Stimulated activated naive CD8-positive, alpha-beta T cell treated with anti-CD3 and anti-CD28 coated beads, Interleukin-15, amount 100 ng/mL, for 72 hours (primary cell): ENCODE results near the gene FLT1.

Source experiments
- ATAC-seq: fragments of 150-1000 bp; cut with Tn5 transposase; 2 replicates; pipeline ENCODE4 v1.10.0; 2021; ENCODE audit warnings: mild to moderate bottlenecking, moderate library complexity
- DNase-seq, 2 donors: peaks; one replicate each; pipeline ENCODE4 v3.0.0; 2021 to 2022
- H3K27ac Mint-ChIP-seq, 2 donors: one replicate each; pipeline ENCODE4 v1.8.0; 2022; ENCODE audit warnings: mild to moderate bottlenecking in 2 of 2, mixed read lengths in 2 of 2, moderate library complexity in 2 of 2
- H3K27me3 Mint-ChIP-seq: one replicate; pipeline ENCODE4 v1.8.0; 2022; ENCODE audit warnings: mixed read lengths
- H3K4me1 Mint-ChIP-seq: one replicate; pipeline ENCODE4 v1.8.0; 2022; ENCODE audit warnings: mild to moderate bottlenecking, mixed read lengths
- H3K4me3 Mint-ChIP-seq, 2 donors: one replicate each; pipeline ENCODE4 v1.8.0; 2022; ENCODE audit warnings: mild to moderate bottlenecking in 2 of 2, mixed read lengths in 2 of 2, moderate library complexity in 1 of 2
- H3K9me3 Mint-ChIP-seq, 2 donors: one replicate each; pipeline ENCODE4 v1.8.0; 2022; ENCODE audit warnings: mixed read lengths in 2 of 2

Gene FLT1

GRCh38 chr13:28440774-28441504, 54.0 kb downstream of the FLT1 start:
- H3K4me1 Mint-ChIP-seq = no peaks in the 10 kb centered on the region
- H3K9me3 Mint-ChIP-seq = peaks cover 13 to 14% of the 10 kb centered on the region in 2 donors
- no peak overlapping the region for H3K27ac Mint-ChIP-seq
- no peaks in the 10 kb centered on the region for H3K27me3 Mint-ChIP-seq
- DNase-seq (no peak), ATAC-seq (no peak)
- no peak overlapping the region for H3K4me3 Mint-ChIP-seq

GRCh38 chr13:28438598-28439334, 56.2 kb downstream of the FLT1 start:
- Mint-ChIP-seq H3K4me1 (no peaks in the 10 kb centered on the region), H3K27me3 (no peaks in the 10 kb centered on the region), H3K9me3 (peaks cover 5 to 12% of the 10 kb centered on the region in 2 donors), H3K4me3 (no peak overlapping the region), H3K27ac (no peak overlapping the region)
- ATAC-seq (no peak), DNase-seq (no peak)

GRCh38 chr13:28438067-28438466, 56.9 kb downstream of the FLT1 start:
- no peak overlapping the region for H3K27ac Mint-ChIP-seq
- H3K27me3 Mint-ChIP-seq = no peaks in the 10 kb centered on the region
- H3K4me1 Mint-ChIP-seq = no peaks in the 10 kb centered on the region
- DNase-seq (no peak), ATAC-seq (no peak)
- H3K4me3 Mint-ChIP-seq = no peak overlapping the region
- H3K9me3 Mint-ChIP-seq = peaks cover 0 to 7% of the 10 kb centered on the region in 2 donors

- Mint-ChIP-seq H3K27ac (no peak overlapping the region), H3K9me3 (no peaks in the 10 kb centered on the region), H3K27me3 (no peaks in the 10 kb centered on the region), H3K4me1 (no peaks in the 10 kb centered on the region), H3K4me3 (no peak overlapping the region)
- DNase-seq = no peak
- no peak for ATAC-seq
These were observed 59.0 kb downstream of the FLT1 start for GRCh38 chr13:28435917-28436316.

GRCh38 chr13:28434926-28435325, 60.0 kb downstream of the FLT1 start:
- Mint-ChIP-seq H3K4me1 (no peaks in the 10 kb centered on the region), H3K27ac (no peak overlapping the region), H3K4me3 (no peak overlapping the region), H3K27me3 (no peaks in the 10 kb centered on the region), H3K9me3 (no peaks in the 10 kb centered on the region)
- DNase-seq = no peak
- no peak for ATAC-seq

- ATAC-seq = no peak
- no peaks in the 10 kb centered on the region for H3K9me3 Mint-ChIP-seq
- DNase-seq = no peak
- peak overlapping the region in 1 of 2 donors; percentile 16 for H3K27ac Mint-ChIP-seq
- H3K4me1 Mint-ChIP-seq = no peaks in the 10 kb centered on the region
- no peak overlapping the region for H3K4me3 Mint-ChIP-seq
- H3K27me3 Mint-ChIP-seq = no peaks in the 10 kb centered on the region
These were observed 61.9 kb downstream of the FLT1 start for GRCh38 chr13:28432816-28433560.

- Mint-ChIP-seq H3K27me3 (no peaks in the 10 kb centered on the region), H3K4me3 (no peak overlapping the region), H3K27ac (no peak overlapping the region), H3K4me1 (no peaks in the 10 kb centered on the region), H3K9me3 (no peaks in the 10 kb centered on the region)
- DNase-seq (no peak), ATAC-seq (no peak)
These were observed 65.1 kb downstream of the FLT1 start for GRCh38 chr13:28429685-28430290.

GRCh38 chr13:28429096-28429495, 65.8 kb downstream of the FLT1 start:
- Mint-ChIP-seq H3K4me1 (peaks cover under 1% of the 10 kb centered on the region), H3K9me3 (no peaks in the 10 kb centered on the region), H3K4me3 (no peak overlapping the region), H3K27ac (no peak overlapping the region), H3K27me3 (no peaks in the 10 kb centered on the region)
- no peak for ATAC-seq
- no peak for DNase-seq

GRCh38 chr13:28426381-28426780, 68.5 kb downstream of the FLT1 start:
- no peak for DNase-seq
- no peaks in the 10 kb centered on the region for H3K9me3 Mint-ChIP-seq

GRCh38 chr13:28425793-28426192, 69.1 kb downstream of the FLT1 start:
- Mint-ChIP-seq H3K27ac (no peak overlapping the region), H3K9me3 (no peaks in the 10 kb centered on the region), H3K4me3 (no peak overlapping the region), H3K27me3 (no peaks in the 10 kb centered on the region), H3K4me1 (peaks cover 20% of the 10 kb centered on the region)
- no peak for ATAC-seq
- no peak for DNase-seq

More at GRCh38 chr13:28426381-28426780, 68.5 kb downstream of the FLT1 start:
- Mint-ChIP-seq H3K4me1 (peaks cover 20% of the 10 kb centered on the region), H3K27me3 (no peaks in the 10 kb centered on the region), H3K4me3 (no peak overlapping the region), H3K27ac (peak overlapping the region in 1 of 2 donors; percentile 2)
- ATAC-seq = no peak

GRCh38 chr13:28424541-28424940, 70.4 kb downstream of the FLT1 start:
- Mint-ChIP-seq H3K9me3 (no peaks in the 10 kb centered on the region), H3K27me3 (no peaks in the 10 kb centered on the region), H3K4me1 (peaks cover 20% of the 10 kb centered on the region), H3K27ac (no peak overlapping the region), H3K4me3 (no peak overlapping the region)
- ATAC-seq (no peak), DNase-seq (no peak)

GRCh38 chr13:28423010-28423409, 71.9 kb downstream of the FLT1 start:
- H3K27ac Mint-ChIP-seq = peak overlapping the region; percentile 72 to 88
- peaks cover 20% of the 10 kb centered on the region for H3K4me1 Mint-ChIP-seq
- DNase-seq (peak; percentile 23 to 57), ATAC-seq (peak; percentile 93)
- H3K4me3 Mint-ChIP-seq = peak overlapping the region; percentile 22 to 55
- no peaks in the 10 kb centered on the region for H3K9me3 Mint-ChIP-seq
- no peaks in the 10 kb centered on the region for H3K27me3 Mint-ChIP-seq

GRCh38 chr13:28421676-28422410, 73.1 kb downstream of the FLT1 start:
- DNase-seq (no peak), ATAC-seq (no peak)
- no peak overlapping the region for H3K27ac Mint-ChIP-seq
- H3K9me3 Mint-ChIP-seq = no peaks in the 10 kb centered on the region
- peaks cover 20% of the 10 kb centered on the region for H3K4me1 Mint-ChIP-seq
- no peak overlapping the region for H3K4me3 Mint-ChIP-seq
- H3K27me3 Mint-ChIP-seq = no peaks in the 10 kb centered on the region

GRCh38 chr13:28420704-28421103, 74.2 kb downstream of the FLT1 start:
- no peak overlapping the region for H3K4me3 Mint-ChIP-seq
- DNase-seq (no peak), ATAC-seq (no peak)
- no peaks in the 10 kb centered on the region for H3K27me3 Mint-ChIP-seq
- no peaks in the 10 kb centered on the region for H3K9me3 Mint-ChIP-seq
- no peak overlapping the region for H3K27ac Mint-ChIP-seq
- peaks cover 20% of the 10 kb centered on the region for H3K4me1 Mint-ChIP-seq

- Mint-ChIP-seq H3K27me3 (no peaks in the 10 kb centered on the region), H3K9me3 (no peaks in the 10 kb centered on the region), H3K27ac (no peak overlapping the region), H3K4me3 (no peak overlapping the region), H3K4me1 (no peaks in the 10 kb centered on the region)
- peak; percentile 66 for ATAC-seq
- DNase-seq = no peak
These were observed 78.9 kb downstream of the FLT1 start for GRCh38 chr13:28415994-28416421.
